Activated CD8-positive, alpha-beta memory T cell treated with anti-CD3 and anti-CD28 coated beads for 24 hours (primary cell): ENCODE results near the gene NOP14.

Source experiments
- DNase-seq: peaks from one replicate; pipeline ENCODE4 v3.0.0-alpha.2; 2020

NOP14 gene

GRCh38 chr4:2908686-2909085 is 54.5 kb downstream of the NOP14 start:
- DNase-seq = no peak

DNA sequence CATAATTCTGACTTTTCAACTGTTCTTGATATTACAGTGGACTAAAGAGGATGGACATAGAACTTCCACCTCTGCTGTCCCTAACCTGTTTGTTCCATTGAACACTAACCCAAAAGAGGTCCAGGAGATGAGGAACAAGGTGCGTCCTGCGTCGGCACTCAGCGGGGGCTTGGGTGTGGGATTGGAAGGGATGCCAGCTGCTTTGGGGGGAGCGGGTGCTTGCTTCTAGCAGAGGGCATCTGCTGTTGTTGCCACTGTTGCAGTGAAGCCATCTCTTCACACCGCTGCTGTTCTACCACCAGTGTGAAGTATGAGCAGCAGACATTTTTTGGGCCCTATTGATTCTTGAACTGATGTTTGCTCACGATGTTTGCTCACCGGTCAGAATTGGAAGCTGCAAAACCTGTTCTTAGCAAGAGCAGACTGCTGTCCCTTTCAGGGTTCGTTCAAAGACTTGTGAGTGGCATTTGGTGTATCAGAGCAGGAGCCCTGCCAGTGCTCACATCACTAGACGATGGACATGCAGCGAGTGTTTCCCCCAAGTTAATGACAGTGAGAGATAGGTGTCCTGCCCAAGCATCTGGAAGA is 55.4 kb downstream of the NOP14 start:
- no peak for DNase-seq

DNA sequence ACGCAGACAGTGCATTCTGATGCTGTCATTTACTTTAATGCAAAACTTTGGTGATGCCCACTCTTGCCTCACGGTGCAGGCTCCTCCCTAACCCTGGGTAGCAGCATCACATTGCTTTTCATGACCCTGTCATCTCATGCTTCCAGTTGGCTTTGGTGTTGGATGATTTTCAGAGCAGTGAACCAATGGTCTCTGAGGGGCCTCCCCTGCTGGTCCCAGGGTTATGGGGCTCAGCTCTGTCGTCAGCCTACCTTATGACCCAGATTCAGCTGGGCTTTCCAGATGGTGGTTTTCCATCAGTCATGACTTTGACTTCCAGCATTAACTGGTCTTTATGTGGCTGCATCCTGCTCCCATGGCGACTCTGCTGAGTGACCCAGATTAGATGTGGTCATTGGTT is 56.0 kb downstream of the NOP14 start:
- no peak for DNase-seq

DNA sequence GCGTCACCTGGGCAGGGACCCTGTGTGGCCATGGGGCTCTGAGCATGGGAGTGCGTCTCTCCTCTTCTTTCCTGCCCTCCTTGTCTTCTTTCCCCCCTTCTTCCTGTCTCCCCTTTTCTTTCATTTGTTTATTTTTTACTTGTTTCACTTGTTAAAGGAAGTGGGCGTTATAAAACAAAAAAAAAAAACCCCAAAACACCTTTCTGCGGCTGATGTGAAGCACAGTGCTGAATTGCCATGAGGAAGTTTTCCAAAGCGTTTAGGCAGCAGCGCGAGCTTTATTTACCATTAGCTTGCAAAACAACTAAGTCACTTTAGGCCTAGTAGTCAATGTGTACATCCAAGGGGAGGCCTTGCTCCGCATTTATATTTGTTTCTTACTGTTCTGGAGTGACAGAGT is 57.0 kb downstream of the NOP14 start:
- DNase-seq = no peak

GRCh38 chr4:2905544-2905943 is 57.7 kb downstream of the NOP14 start:
- DNase-seq = no peak

- DNase-seq = no peak
These were observed 61.1 kb downstream of the NOP14 start for GRCh38 chr4:2902126-2902525.

DNA sequence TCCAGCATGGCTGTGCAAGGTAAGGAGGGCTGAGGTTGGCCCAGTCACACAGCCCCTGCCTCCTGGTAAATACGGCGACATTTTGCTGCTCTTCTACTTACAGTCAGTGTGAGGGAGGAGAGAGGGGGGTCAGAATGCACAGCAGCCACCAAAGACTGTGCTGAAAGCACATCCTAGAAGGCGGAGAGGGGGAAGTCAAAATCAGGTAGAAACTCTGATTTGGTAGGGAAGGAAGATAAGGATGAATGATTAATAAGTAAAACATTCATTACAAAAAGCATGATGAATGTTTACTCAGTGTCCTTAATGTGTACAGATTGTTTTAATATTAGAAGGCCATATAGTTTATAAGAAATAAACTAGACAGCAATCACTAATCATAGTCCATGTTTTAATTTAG is 62.0 kb downstream of the NOP14 start:
- DNase-seq = no peak

- DNase-seq = no peak
These were observed 62.5 kb downstream of the NOP14 start for GRCh38 chr4:2900741-2901140.

DNA sequence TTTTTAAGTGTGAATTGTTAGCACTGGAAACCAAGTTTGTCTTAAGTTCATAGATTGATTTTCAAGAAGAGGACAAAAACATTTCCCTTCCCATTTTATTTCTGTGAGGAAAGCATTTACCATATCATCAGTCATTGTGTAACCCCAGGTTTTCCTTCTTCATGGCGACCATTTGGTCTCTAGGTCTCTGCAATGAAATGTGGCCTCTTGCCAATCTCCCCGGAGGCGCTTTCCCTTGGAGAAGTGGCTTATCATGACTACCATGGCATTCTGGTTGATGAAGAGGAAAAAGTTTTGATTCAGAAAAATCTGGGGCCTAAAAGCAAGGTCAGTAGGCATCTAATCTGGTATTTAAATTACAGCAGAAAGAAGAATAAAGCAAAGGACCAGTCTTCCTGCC is 65.2 kb downstream of the NOP14 start:
- DNase-seq = no peak

DNA sequence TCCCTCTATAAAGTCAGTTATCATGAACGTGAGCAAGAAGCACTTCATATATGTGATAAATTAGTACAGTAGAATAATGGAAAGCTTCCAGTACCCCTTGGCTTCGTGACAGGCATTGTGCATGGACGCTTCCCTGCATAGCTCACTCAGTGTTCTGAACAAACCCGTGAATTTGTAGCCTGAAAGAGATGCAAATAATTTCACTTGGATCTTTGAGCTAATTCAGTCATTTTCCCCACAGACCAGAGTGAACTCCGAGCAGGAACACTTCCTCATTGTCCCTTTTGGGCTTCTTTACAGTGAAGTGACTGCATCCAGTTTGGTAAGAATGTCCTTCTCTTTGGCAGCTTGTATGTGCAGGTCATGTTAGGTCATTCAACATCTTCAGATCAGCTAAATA is 69.4 kb downstream of the NOP14 start:
- no peak for DNase-seq

- no peak for DNase-seq
These were observed 71.9 kb downstream of the NOP14 start for GRCh38 chr4:2891294-2891693.

DNA sequence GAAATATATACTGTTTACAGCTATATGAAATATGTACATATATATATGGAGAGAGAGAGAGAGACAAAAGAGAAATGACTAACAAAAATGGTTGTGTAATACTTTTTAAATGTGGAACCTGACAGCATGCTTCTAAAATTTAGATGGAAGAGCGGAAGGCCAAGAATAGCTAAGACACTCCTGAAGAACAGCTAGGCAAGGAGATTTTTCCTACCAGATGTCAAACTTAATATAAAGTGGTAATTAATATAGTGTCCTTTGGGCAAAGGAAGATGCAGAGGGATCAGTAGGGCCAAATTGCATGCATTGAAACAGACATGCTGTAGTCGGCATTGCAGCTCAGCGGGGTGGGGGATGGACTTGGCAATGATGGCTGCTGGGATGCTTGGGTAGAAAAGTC is 74.3 kb downstream of the NOP14 start:
- no peak for DNase-seq
